CD4-positive, alpha-beta T cell treated with Interleukin-4 for 4 hours (primary cell): ENCODE data around the gene TPD52L1.

ENCODE experiments used
- DNase-seq: peaks from one replicate; pipeline ENCODE4 v3.0.0-alpha.2; 2020

TPD52L1 gene

GRCh38 chr6:125211352-125211751, 57.8 kb downstream of the TPD52L1 start:
- no peak for DNase-seq

DNA sequence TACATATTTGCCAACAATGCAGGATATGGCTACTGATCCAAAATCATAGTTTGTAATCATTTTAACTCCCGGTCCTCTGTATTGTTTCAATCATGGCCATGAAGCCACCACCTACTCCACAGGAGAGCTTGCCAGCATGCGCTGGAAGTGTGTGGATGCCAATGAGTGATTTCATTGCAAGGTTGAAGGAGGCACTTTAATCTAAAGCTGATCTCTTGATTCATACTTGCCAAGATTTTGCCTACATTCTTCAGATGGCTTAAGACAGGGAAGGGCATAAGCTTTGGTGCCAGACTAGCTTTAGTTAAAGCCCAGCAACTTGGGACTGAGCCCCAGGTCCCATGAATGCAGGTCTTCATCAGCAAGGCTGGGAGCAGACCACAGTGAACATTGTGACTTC, 58.8 kb downstream of the TPD52L1 start:
- DNase-seq: no peak

DNA sequence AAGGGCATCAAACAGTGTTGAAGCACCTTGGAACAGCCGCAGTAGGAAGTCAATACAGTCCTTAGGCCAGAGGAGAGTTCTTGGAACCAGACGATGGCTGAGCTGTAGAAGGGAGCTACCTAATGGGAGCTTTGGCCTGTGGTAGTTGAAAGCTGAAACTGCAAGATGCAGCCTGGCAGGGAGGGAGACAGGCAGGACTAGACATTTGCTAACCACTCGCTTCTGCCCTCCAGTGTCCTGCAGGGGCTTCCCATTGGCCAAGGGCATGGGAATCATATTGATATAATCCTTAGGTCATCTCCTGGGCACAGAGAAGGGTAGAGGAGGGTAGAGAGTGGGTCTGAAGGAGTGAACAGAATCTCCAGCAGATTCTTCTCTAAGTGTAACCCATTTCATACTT, 60.4 kb downstream of the TPD52L1 start:
- DNase-seq: no peak

GRCh38 chr6:125215252-125215819, 61.8 kb downstream of the TPD52L1 start:
- no peak for DNase-seq

DNA sequence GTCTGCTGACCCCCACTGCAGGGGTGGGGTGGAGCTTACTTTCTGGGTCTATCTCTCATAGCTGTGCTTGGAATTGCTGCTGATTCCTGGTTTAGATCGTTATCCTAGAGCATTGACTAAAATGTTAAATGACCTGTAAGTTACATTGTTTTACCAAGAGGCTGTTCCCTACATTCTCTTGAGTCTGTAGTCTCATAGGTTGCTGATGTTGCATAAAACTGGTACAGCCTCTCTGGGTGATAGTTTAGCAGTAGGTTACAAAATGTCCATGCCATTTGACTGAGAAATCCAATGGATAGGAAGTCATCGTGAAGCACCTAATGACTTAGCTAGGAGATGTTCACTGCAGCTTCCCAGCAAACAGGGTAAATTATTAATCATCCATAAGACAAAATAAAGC, 62.4 kb downstream of the TPD52L1 start:
- no peak for DNase-seq

DNA sequence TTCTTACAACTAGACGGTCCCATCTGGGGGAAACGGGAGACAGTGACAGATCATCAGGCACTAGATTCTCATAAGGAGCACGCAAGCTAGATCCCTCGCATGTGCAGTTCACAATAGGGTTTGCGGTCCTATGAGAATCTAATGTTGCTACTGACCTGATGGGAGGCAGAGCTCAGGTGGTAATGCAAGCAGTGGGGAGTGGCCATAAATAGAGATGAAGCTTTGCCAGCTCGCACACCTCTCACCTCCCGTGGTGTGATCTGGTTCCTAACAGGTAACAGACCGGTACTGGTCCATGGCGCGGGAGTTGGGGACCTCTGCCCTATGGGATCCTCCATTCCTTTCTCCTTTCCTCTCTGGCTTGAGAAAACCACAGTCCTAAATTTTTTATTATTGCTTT, 63.8 kb downstream of the TPD52L1 start:
- DNase-seq: no peak

GRCh38 chr6:125217992-125218391, 64.4 kb downstream of the TPD52L1 start:
- DNase-seq: no peak

GRCh38 chr6:125219361-125219895, 65.9 kb downstream of the TPD52L1 start:
- no peak for DNase-seq

- DNase-seq: no peak
Observed at GRCh38 chr6:125220712-125221111, 67.1 kb downstream of the TPD52L1 start.

DNA sequence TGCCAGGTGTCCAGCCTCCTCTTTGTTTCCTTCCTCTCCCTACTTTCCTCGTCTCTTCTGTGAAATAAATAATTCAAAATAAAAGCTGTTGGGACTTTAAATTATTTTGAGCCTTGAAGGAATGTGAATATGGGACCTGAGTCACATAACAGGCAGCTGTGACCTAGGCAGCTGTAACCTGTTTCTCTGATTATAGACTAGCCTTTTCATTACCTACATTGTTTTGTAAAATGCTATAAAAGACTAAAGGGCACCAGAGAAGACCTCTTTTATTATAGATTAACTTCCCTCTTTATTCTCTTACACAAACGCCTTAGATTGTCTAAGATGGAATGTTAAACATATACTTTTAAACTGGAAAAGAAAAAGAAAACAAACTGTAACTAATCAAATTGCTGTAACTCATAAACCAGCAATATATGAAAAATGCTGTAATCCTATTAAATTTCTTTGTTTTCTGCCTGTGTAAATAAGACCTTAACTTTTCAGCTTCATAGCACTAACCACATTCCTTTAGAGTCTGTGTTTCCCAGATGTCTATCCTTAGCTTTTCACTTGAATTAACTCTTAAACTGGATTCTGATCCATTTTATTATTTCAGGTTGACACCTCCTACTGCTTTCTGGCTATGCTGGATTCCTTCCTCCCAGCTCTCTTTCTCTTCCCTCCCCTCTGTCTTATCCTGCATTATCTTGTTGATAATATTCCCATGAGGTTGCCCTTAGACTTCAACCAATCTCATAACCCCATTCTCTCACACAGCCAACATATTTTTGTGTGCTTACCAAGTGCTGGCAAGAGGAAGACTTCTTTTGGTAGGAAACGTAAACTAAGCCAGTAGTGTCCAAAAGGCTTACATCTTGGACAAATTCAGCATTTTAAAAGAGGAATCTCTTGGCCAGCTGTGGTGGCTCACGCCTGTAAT, 69.2 kb downstream of the TPD52L1 start:
- no peak for DNase-seq

DNA sequence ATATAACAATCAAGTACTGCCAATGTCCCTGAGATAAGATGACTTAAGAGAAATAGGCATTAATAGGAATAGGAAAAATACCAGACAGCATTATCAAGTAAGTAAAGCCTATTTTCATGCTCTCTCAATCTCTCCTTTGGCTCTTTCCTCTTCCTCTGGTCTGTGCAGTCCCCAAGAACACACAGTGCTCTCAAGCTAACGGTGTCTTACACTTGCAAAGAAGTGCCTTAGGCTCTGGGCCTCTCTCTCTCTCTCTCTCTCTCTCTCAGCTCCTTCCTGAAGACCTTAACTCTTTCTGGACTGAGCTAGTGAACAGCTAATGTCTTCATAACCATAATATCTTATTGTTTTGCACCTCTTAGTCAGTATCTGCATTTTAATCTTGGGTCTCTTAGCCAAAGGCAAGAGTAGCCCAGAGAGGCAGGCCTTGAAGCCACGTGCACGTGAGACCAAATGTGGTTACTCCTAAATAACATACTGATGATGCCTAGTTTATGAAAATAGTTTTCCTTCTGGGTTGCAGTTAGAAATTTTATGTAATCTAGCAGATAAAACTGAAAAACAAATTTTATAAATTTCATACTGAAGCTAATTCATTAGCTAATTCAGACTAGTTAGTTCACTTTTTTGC, 70.8 kb downstream of the TPD52L1 start:
- DNase-seq: no peak

- no peak for DNase-seq
Observed at GRCh38 chr6:125227244-125227643, 73.7 kb downstream of the TPD52L1 start.

DNA sequence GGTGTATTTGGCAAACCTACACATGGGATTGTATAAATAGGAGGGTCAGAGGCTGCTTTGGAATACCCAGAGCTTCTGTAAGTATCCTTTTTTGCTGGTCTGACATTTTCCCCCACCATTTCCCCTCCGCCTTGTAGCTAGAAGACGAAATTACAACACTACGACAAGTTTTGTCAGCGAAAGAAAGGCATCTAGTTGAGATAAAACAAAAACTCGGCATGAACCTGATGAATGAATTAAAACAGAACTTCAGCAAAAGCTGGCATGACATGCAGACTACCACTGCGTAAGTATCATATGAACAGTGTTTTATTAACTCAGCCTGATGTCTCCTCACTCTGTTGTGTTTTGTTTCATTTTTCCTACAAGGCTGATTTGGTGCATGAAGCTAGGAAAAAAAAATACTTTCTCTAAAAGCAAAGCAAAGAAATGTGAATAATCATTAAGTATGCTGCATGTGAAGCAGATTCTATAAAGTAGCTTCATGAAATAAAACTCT, 75.5 kb downstream of the TPD52L1 start:
- no peak for DNase-seq

DNA sequence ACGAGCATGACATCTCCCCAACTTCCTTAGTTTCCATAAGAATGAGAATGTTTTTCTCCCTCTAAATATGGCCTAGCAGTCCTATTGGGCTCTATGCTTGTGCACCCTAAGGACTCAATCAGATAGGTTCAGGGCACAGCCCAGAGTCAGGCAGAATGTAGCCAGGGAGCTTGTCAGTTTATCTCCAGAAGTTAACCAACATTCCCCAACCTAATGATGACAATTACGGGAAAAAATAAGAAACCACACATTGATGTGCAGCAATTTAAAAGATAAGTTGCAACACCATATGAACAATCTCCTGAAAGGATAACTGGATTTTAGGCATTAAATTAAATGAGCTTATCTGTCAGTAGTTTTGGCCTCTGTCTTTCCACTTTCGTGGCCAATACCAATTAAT, 77.1 kb downstream of the TPD52L1 start:
- no peak for DNase-seq

GRCh38 chr6:125231133-125231532, 77.6 kb downstream of the TPD52L1 start:
- DNase-seq: no peak

DNA sequence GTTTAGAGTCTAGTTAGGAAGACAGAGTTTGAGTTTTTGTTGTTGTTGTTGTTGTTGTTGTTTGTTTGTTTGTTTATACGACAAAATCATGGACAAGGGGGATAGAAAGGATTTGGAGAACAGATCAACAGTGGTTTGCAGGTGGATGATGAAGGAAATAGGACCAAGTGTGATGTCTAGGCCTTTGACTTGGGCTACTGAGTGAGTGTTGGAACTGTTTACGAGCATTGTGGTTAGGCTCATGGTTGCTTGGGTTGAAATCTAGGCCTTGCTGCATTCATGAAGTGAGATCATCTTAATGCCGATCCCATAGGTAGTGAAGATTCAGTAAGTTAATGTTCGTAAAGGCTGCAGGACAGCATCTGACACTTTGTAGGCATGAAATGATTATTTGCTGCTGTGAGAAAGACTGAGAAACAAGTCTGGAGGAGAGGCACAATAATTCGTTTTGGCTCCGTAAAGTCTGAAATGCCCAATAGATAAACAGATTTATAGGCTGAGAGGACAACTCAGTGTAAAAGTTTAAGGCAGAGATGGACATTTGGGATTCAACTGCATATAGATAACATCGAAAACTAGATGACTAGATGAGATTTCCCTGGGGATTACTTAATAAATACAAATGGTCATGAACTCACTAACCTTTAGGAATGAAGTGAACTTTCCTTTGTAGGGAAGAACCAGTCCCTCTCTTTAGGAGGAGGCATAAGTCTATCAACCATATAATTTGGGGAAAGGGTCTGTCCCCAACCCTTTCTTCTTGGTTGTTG, 78.2 kb downstream of the TPD52L1 start:
- DNase-seq: no peak

DNA sequence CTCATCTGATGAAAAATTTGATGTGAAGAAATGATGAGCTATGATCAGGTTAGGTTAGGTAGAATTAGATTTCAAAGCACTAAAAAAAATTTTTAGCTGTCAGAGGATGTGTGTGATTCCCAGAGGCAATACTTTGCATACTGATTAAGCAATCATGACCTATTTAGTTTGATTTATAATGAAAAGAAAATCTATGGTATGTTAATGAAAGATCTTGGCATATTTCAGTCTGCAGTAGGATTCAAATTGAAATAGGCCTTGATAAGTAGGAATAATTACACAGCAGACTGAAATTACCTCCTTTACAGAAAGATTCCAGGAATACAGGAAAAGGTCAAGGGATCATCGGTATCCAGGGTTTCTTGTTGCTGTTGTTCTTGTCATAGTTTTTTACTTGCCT, 78.9 kb downstream of the TPD52L1 start:
- no peak for DNase-seq

GRCh38 chr6:125233202-125233601, 79.6 kb downstream of the TPD52L1 start:
- no peak for DNase-seq

DNA sequence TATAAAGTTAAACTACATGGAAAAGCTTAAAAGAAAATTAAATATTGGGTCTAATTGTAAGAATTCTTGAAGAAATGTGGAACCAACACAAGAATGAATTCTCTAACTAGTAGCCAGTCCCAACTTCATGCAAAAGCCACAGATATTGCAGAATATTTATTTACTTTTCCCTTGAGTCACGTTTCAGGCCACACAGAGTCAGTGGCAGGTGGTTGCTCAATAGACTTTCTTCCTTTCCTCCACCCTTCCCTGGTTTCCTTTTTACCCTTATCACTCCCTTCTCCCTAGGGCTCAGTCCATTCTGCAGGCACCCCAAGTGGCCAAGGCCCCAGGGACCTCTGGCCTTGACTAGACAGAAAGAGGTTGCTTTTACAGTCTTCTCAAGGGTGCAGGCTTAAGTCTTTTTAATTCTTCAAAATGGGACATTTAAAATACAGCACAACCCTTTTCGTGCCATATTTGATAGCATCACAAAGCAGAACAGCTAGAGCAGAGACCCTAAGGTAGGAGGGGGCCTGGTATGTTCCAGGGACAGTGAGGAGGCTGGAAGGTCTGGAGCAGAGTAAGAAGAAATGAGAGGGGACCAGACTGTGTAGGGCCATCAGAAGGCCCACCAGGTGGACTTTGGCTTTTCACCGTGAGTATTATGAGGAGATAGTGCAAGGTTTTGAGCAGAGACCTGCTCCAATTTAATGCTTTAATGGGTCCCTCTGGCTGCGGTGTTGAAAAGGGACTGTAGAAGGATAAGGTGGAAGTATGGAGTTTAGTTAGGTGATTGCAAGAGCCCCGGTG, 83.2 kb downstream of the TPD52L1 start:
- no peak for DNase-seq

DNA sequence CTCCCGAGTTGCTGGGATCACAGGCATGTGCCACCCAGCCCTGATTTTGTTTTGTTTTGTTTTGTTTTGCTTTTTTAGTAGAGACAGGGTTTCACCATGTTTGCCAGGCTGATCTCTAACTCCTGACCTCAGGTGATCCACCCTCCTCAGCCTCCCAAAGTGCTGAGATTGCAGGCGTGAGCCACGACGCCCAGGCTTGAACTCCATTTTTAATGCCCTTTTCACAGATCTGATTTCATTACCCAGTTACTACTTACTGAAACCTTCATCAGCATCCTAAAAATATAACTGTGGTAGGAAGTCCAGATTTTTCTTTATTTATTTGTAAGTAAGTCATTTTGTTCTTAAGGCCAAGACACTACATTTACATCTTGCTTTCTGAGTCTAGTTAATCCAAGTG, 84.2 kb downstream of the TPD52L1 start:
- DNase-seq: no peak

GRCh38 chr6:125245109-125245508, 91.5 kb downstream of the TPD52L1 start:
- DNase-seq: no peak
